Smooth muscle cell (in vitro differentiated cells): ENCODE results near the gene SMTNL1. TPM values are rescaled to one million over a fixed set of nuclear protein-coding genes. Genes with fewer than 3 reads are reported as not detected.

Experiments
- DNase-seq: peaks from one replicate; lab custom pipeline; 2025; ENCODE audit not compliant: unreplicated experiment; lab: John Stamatoyannopoulos, UW
- H2AFZ ChIP-seq: fragments of 200-600 bp; sonication (generic); 2 replicates; pipeline ENCODE4 v1.6.0; 2016; ENCODE audit warnings: antibody characterized with exemption, low read depth, mild to moderate bottlenecking
- H3F3A ChIP-seq: fragments of 200-600 bp; sonication (generic); 2 replicates; pipeline ENCODE4 v1.6.0; 2017; ENCODE audit warnings: antibody characterized with exemption, low read depth
- H3K27ac ChIP-seq: fragments of 200-600 bp; sonication (generic); 2 replicates; pipeline ENCODE4 v1.5.1; 2016; ENCODE audit warnings: low read depth, mild to moderate bottlenecking
- H3K27me3 ChIP-seq: fragments of 200-600 bp; sonication (generic); 2 replicates; pipeline ENCODE4 v1.6.1; 2016; ENCODE audit warnings: low read depth, mild to moderate bottlenecking
- H3K36me3 ChIP-seq: fragments of 200-600 bp; sonication (generic); 2 replicates; pipeline ENCODE4 v1.5.1; 2016; ENCODE audit warnings: low read depth
- H3K4me1 ChIP-seq: fragments of 200-600 bp; sonication (generic); 2 replicates; pipeline ENCODE4 v1.5.1; 2016; ENCODE audit warnings: low read depth
- H3K4me2 ChIP-seq: fragments of 200-600 bp; sonication (generic); 2 replicates; pipeline ENCODE4 v1.6.0; 2016; ENCODE audit warnings: mild to moderate bottlenecking
- H3K4me3 ChIP-seq: fragments of 200-600 bp; sonication (generic); 2 replicates; pipeline ENCODE4 v1.5.1; 2016; ENCODE audit warnings: mild to moderate bottlenecking
- H3K79me2 ChIP-seq: fragments of 200-600 bp; sonication (generic); 2 replicates; pipeline ENCODE4 v1.6.0; 2016; ENCODE audit warnings: low read depth, mild to moderate bottlenecking
- H3K9ac ChIP-seq: fragments of 200-600 bp; sonication (generic); 2 replicates; pipeline ENCODE4 v1.6.0; 2016; ENCODE audit warnings: low read depth
- H3K9me3 ChIP-seq: fragments of 200-600 bp; sonication (generic); replicated peaks from 2 replicates; pipeline ENCODE4 v1.5.1; 2016; ENCODE audit warnings: low read depth
- H4K20me1 ChIP-seq: fragments of 200-600 bp; sonication (generic); 2 replicates; pipeline ENCODE4 v1.6.0; 2016; ENCODE audit warnings: low read depth
- WGBS: methylation state at CpG from one replicate; pipeline ENCODE4 v1.1.7; 2016; ENCODE audit warnings: low lambda C conversion rate; 5-methylcytosine and 5-hydroxymethylcytosine counted together
- polyA plus RNA-seq: library from polyadenylated mRNA; unstranded; fragments of >200 nt; fragmentation: Nextera tagmentation; extraction: Ambion mirVana; gene quantifications from 2 replicates; pipeline ENCODE4 v1.2.1, GENCODE V29; 2016
- total RNA-seq: library from RNA; depleted of rRNA; stranded (reverse); fragments of >200 nt; gene quantifications from 2 replicates; pipeline ENCODE4 v1.2.3, GENCODE V29; 2014
- TF ChIP-seq, protein P1 (sequence below): fragments of 200-600 bp; sonication (generic); IDR thresholded peaks from 2 replicates; pipeline ENCODE4 v1.5.1; 2017; ENCODE audit warnings: borderline replicate concordance, mild to moderate bottlenecking, antibody characterized with exemption; ENCODE audit not compliant: insufficient read depth, poor library complexity, severe bottlenecking

Gene SMTNL1
- total and polyA plus RNA-seq, 2 experiments from 2014 or later = not detected

DNA sequence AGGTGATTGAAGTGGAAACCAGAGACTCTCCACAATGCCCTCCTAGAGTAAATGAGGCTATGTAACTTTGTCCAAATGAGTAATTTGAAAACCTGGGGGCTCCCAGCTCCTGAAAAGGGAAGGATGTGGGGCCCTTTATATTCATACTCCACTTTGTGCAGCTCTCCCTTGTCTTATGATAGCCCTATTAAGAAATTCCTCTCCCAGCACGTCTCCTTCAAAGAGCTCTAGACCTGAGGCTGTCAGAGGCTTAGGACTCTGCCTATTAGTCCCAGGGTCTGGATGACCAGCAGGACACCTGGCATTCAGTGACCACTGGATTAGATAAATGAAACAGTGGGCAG lies 24.0 kb upstream of the SMTNL1 start:
- no peaks in the 10 kb centered on the region for H3K9me3 ChIP-seq
- no peaks in the 10 kb centered on the region for H3K36me3 ChIP-seq
- H3K9ac ChIP-seq = no peak overlapping the region
- H3F3A ChIP-seq = no peaks in the 10 kb centered on the region
- H3K4me1 ChIP-seq = no peaks in the 10 kb centered on the region
- no peak overlapping the region for H3K4me2 ChIP-seq
- peaks cover 10% of the 10 kb centered on the region for H3K27me3 ChIP-seq
- WGBS = 59% methylated on average over 1 of the region's 1 CpG
- no peak overlapping the region for H3K27ac ChIP-seq
- no peak for DNase-seq
- no peaks in the 10 kb centered on the region for H3K79me2 ChIP-seq
- H2AFZ ChIP-seq = no peak overlapping the region
- TF ChIP-seq, protein P1, sequence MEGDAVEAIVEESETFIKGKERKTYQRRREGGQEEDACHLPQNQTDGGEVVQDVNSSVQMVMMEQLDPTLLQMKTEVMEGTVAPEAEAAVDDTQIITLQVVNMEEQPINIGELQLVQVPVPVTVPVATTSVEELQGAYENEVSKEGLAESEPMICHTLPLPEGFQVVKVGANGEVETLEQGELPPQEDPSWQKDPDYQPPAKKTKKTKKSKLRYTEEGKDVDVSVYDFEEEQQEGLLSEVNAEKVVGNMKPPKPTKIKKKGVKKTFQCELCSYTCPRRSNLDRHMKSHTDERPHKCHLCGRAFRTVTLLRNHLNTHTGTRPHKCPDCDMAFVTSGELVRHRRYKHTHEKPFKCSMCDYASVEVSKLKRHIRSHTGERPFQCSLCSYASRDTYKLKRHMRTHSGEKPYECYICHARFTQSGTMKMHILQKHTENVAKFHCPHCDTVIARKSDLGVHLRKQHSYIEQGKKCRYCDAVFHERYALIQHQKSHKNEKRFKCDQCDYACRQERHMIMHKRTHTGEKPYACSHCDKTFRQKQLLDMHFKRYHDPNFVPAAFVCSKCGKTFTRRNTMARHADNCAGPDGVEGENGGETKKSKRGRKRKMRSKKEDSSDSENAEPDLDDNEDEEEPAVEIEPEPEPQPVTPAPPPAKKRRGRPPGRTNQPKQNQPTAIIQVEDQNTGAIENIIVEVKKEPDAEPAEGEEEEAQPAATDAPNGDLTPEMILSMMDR = no peak
- no peak overlapping the region for H3K4me3 ChIP-seq
- H4K20me1 ChIP-seq = no peaks in the 10 kb centered on the region

DNA sequence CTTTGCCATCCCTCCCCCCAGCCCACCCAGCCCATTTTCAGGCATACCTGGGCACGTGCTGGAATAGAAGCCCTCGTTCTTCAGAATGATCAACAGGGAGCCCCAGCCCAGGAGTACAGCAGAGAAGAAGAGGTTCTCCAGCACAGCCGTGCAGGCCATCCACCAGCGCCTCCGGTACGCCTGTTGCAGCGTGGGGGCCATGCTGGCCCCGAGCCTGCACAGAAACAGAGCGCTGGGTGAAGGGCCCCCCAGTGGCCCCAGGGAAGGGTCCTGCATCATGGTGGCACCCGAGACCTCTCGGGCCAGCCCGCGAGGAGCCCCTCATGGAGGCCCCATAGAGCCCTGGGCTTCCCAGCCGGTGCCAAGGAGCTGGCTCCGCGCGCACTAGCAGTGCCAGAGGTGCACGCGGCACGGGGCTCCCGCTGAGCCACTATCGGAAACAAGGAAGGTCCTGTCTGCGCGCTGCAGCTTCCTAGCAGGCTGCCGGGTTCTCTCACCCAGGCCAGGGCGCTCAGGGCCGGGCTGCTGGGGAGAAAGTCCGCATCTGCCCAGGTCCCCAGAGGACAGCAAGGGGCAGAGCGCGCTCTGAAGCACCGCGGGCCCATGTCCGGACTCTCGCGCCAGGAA lies 23.4 kb upstream of the SMTNL1 start:
- WGBS = 13% methylated on average over 33 of the region's 35 CpGs
- no peaks in the 10 kb centered on the region for H3K79me2 ChIP-seq
- peak overlapping the region; percentile 96 for H3K4me2 ChIP-seq
- H2AFZ ChIP-seq = peak overlapping the region; percentile 76
- no peak overlapping the region for H3K27ac ChIP-seq
- H3K9ac ChIP-seq = no peak overlapping the region
- H3K27me3 ChIP-seq = peaks cover 10% of the 10 kb centered on the region
- no peaks in the 10 kb centered on the region for H3F3A ChIP-seq
- no peaks in the 10 kb centered on the region for H3K4me1 ChIP-seq
- TF ChIP-seq, protein P1 = no peak
- H3K36me3 ChIP-seq = no peaks in the 10 kb centered on the region
- H3K9me3 ChIP-seq = no peaks in the 10 kb centered on the region
- peak overlapping the region; percentile 65 for H3K4me3 ChIP-seq
- no peaks in the 10 kb centered on the region for H4K20me1 ChIP-seq
- DNase-seq = no peak

DNA sequence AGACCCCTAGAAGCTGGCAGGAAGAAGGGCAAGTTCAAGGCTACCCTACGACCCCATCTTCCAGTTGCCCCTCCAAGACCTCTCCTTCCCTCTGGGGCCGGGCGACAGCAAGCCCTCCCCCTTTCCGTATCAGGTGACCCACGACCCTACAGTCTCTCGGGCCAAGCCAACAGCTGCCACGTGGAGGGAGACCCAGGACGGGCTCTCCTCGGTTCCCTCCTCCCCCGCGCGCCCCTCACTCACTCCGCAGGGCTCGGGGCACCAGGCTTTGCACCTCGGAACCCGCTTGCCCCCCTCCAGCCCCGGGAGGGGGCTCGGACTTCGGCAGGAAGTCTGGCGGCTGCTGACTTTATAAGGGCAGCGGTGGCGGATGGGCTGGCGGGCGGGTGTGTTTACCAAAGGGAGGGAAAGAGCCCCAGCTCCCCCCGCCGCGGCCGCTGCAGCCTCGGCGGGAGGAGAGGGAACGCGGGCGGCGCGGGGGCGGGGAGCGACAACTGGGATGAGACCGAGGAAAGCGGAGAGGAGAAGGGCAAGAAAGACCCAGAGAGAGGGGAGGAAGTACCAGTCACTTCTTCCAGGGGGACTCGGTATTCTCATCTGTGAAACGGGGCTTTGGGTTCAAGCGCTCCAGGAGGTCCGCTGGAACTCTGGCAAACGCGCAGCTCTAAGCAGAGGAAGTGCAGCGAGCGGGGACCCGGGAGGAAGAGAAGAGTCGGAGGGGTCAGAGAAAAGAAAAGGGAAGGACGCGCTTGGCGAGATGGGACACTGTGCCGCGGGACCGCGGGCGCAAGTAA lies 22.7 kb upstream of the SMTNL1 start:
- H3K27ac ChIP-seq = no peak overlapping the region
- H3K4me3 ChIP-seq = peak overlapping the region; percentile 65
- H3K36me3 ChIP-seq = no peaks in the 10 kb centered on the region
- H3K79me2 ChIP-seq = no peaks in the 10 kb centered on the region
- WGBS = 1% methylated on average over 44 of the region's 57 CpGs
- no peak overlapping the region for H3K9ac ChIP-seq
- H3K4me1 ChIP-seq = no peaks in the 10 kb centered on the region
- no peaks in the 10 kb centered on the region for H3F3A ChIP-seq
- H3K4me2 ChIP-seq = peak overlapping the region; percentile 96
- peak overlapping the region; percentile 76 for H2AFZ ChIP-seq
- no peaks in the 10 kb centered on the region for H3K9me3 ChIP-seq
- TF ChIP-seq, protein P1 = no peak
- H4K20me1 ChIP-seq = no peaks in the 10 kb centered on the region
- H3K27me3 ChIP-seq = peaks cover 10% of the 10 kb centered on the region
- DNase-seq = peak; percentile 23
